Activated CD8-positive, alpha-beta T cell treated with anti-CD3 and anti-CD28 coated beads for 36 hours (primary cell): Measurements from ENCODE around the gene KHDC1. TPM values are rescaled to one million over a fixed set of nuclear protein-coding genes. Genes with fewer than 3 reads are reported as not detected.
A peak's percentile ranks its signal among the peaks of the same experiment; 100 is the strongest.
"Not testable (repeated sequence)": the region's sequence is repeated elsewhere in the genome, so short reads cannot be mapped to it uniquely, and the experiment has no call there.

ENCODE experiments used
- ATAC-seq: fragments of 200-7000 bp; cut with Tn5 transposase; one replicate; pipeline ENCODE4 v1.10.0; 2021; ENCODE audit warnings: mild to moderate bottlenecking, moderate library complexity
- CTCF ChIA-PET: fragments of 350-600 bp; sonication (Branson Sonifier 250); formaldehyde crosslinking; loops from one replicate; lab custom pipeline; 2021; ENCODE audit warnings: antibody characterized with exemption; lab: Charles Lee
- POLR2A ChIA-PET: fragments of 350-600 bp; sonication (Branson Sonifier 250); formaldehyde crosslinking; loops from one replicate; lab custom pipeline; 2021; ENCODE audit warnings: antibody characterized with exemption; lab: Charles Lee
- DNase-seq: peaks from one replicate; pipeline ENCODE4 v3.0.0-alpha.2; 2020
- H3K27ac Mint-ChIP-seq: one replicate; pipeline ENCODE4 v1.8.0; 2021; ENCODE audit warnings: mild to moderate bottlenecking, mixed read lengths
- H3K27me3 Mint-ChIP-seq: one replicate; pipeline ENCODE4 v1.8.0; 2021; ENCODE audit warnings: mixed read lengths
- H3K36me3 Mint-ChIP-seq: one replicate; pipeline ENCODE4 v1.8.0; 2021; ENCODE audit warnings: low read depth, mixed read lengths
- H3K4me1 Mint-ChIP-seq: one replicate; pipeline ENCODE4 v1.8.0; 2021; ENCODE audit warnings: low read depth, mixed read lengths
- H3K4me3 Mint-ChIP-seq: one replicate; pipeline ENCODE4 v1.8.0; 2021; ENCODE audit warnings: mild to moderate bottlenecking, moderate library complexity, mixed read lengths
- H3K9me3 Mint-ChIP-seq: one replicate; pipeline ENCODE4 v1.8.0; 2021; ENCODE audit warnings: mixed read lengths
- intact Hi-C: fragments of 100-400 bp; cut with micrococcal nuclease; formaldehyde crosslinking; loops from one replicate; pipeline ENCODE4 v1.10.0; 2022
- total RNA-seq, 2 experiments: library from RNA; stranded (reverse); gene quantifications; one replicate each; pipeline ENCODE4 v1.2.3, GENCODE V29; 2021
- TF ChIP-seq, protein P1 (sequence below): fragments of 200-600 bp; IDR thresholded peaks from one replicate; pipeline ENCODE4 v1.8.0; 2022; ENCODE audit warnings: antibody characterized with exemption, mild to moderate bottlenecking

Gene KHDC1, protein sequence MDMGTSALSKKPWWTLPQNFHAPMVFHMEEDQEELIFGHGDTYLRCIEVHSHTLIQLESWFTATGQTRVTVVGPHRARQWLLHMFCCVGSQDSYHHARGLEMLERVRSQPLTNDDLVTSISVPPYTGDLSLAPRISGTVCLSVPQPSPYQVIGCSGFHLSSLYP
- total RNA-seq, result 1 to 10 TPM; 3.5 TPM

DNA sequence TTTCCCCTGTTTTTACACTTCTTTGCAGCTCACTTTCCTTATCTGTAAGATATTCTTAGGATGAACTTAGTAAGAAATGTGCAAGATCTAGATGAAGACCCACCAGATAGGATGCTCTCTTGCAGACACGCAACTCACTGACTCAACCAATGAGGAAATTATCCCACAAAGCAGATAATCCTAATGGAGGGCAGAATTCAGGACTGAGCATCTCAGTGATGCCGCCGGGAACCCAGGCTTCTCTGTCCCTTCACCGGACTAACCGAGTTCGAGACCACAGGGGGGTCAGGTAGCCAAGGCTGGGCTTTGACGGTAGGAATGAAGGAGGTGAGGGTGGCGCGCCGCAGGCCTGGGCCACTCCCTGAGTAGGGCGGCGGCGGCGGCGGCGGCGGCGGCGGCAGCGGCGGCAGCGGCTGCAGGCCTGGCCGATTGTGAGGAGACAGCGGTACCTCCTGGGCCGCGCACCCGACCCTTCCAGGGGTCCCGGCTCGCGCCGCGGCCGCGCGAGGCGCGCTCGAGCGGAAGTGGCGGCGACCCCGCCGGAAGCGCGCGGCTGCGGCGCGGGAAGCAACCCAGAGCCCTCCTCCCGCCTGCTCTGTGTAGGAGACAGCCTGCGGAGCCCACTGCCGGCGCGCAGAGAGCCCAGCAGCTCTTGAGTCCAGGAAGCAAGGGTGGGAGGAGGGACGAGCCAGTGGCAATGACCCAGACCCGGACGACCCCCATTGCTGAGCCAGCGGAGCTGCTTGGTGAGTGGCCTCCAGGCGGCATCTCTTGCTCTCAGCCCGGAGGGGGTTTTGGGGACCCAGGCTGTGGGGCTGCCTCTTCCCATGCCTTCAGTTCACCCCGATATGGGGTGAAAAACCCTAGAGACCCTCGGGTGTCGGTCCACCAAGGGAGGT lies at the start of gene KHDC1:
Gene KHDC1 (minus strand): TSS at position 526 of the 899 bp plus-strand sequence. CDS start 20,679 bp downstream, outside the sequence.
- POLR2A ChIA-PET, result no interaction called here
- Mint-ChIP-seq H3K36me3 (peaks cover 29% of the 10 kb centered on the region), H3K27me3 (no peaks in the 10 kb centered on the region), H3K4me3 (peak within 1 kb of the TSS; percentile 85), H3K9me3 (no peaks in the 10 kb centered on the region), H3K27ac (peak within 1 kb of the TSS; percentile 90), H3K4me1 (peaks cover 30% of the 10 kb centered on the region)
- intact Hi-C loops, result no loop called here
- ATAC-seq (peak; percentile 92), DNase-seq (peak; percentile 70)
- CTCF ChIA-PET, result interaction anchor here (0.6 to 1.4 kb wide), 4 partner anchors 10 to 115 kb away, joined by 3 to 7 read pairs (median 4); no protein-coding TSS in a partner anchor
- TF ChIP-seq, protein P1, sequence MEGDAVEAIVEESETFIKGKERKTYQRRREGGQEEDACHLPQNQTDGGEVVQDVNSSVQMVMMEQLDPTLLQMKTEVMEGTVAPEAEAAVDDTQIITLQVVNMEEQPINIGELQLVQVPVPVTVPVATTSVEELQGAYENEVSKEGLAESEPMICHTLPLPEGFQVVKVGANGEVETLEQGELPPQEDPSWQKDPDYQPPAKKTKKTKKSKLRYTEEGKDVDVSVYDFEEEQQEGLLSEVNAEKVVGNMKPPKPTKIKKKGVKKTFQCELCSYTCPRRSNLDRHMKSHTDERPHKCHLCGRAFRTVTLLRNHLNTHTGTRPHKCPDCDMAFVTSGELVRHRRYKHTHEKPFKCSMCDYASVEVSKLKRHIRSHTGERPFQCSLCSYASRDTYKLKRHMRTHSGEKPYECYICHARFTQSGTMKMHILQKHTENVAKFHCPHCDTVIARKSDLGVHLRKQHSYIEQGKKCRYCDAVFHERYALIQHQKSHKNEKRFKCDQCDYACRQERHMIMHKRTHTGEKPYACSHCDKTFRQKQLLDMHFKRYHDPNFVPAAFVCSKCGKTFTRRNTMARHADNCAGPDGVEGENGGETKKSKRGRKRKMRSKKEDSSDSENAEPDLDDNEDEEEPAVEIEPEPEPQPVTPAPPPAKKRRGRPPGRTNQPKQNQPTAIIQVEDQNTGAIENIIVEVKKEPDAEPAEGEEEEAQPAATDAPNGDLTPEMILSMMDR, result no peak

DNA sequence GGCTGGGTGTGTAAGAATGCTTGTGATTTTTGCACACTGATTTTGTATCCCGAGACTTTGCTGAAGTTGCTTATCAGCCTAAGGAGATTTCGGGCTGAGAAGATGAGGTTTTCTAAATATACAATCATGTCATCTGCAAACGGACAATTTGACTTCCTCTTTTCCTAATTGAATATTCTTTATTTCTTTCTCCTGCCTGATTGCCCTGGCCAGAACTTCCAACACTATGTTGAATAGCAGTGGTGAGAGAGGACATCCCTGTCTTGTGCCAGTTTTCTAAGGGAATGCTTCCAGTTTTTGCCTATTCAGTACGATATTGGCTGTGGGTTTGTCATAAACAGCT lies 47.5 kb upstream of the KHDC1 start:
- Mint-ChIP-seq H3K4me3 (peak overlapping the region; percentile 85), H3K27me3 (peaks cover 40% of the 10 kb centered on the region), H3K4me1 (peaks cover 19% of the 10 kb centered on the region)
- ATAC-seq, H3K9me3 Mint-ChIP-seq, POLR2A ChIA-PET, DNase-seq, H3K27ac Mint-ChIP-seq, H3K36me3 Mint-ChIP-seq, intact Hi-C loops: not testable (repeated sequence)
- CTCF ChIA-PET, result interaction anchor here (0.6 kb wide), 1 partner anchor 78 kb away, joined by 3 read pairs; no protein-coding TSS in a partner anchor

DNA sequence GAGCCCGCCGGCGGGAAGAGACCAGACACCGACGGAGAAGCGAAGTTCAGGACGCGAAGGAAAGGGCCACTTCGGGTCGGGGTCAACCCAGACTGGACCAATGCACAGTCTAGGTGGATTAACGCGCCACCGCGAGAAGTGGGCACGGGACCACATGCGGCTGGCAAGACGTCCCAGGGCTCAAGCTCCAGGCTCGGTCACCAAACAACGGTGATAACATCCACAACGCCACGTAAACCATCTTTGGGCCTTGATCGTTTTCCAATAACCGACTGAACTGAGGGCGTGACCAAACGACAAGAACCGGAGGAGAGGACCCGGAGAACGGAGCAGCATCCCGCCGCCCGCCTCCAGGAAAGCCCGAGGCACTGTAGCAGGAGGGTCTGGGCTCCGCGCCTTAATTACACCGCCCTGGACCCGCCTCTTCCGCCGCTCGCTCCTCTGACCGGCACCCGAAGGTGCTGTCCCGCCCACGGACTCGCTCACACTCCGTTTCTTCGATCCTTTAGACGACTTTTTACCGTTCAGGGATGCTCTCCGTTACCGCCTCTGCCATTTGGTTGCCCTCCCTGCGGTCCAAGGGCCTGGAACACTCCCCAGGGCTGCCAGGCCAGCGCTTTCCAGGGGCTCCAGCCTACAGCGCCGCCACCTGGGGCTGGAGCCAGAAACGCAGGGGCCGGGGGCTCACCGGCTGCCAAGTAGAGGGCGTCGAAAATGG lies 46.9 kb upstream of the KHDC1 start:
- POLR2A ChIA-PET, result no interaction called here
- Mint-ChIP-seq H3K9me3 (peaks cover 3% of the 10 kb centered on the region), H3K27ac (peak overlapping the region; percentile 83), H3K27me3 (peaks cover 35% of the 10 kb centered on the region), H3K36me3 (no peaks in the 10 kb centered on the region), H3K4me1 (peaks cover 19% of the 10 kb centered on the region), H3K4me3 (peak overlapping the region; percentile 85)
- DNase-seq (peak; percentile 78), ATAC-seq (peak; percentile 94)
- intact Hi-C loops, result no loop called here
- TF ChIP-seq, protein P1, result peak; percentile 55
- CTCF ChIA-PET, result interaction anchor here (0.6 to 1.2 kb wide), 5 partner anchors 11 to 343 kb away, joined by 3 to 4 read pairs (median 3); no protein-coding TSS in a partner anchor

DNA sequence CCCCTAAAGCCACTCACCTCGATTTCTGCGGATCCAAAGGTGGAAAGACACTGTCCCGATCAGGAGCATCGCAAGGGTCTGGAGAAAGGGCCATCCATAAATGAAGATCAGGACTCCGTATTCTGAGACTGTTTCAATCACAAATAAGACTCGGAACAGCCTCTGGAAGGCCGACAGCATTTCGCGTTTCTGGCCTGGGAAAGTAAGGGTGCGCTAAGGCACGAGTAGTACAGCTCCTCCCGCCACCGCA lies 46.5 kb upstream of the KHDC1 start:
- TF ChIP-seq, protein P1, result no peak
- peak overlapping the region; percentile 85 for H3K4me3 Mint-ChIP-seq
- H3K4me1 Mint-ChIP-seq, result peaks cover 19% of the 10 kb centered on the region
- DNase-seq (no peak), ATAC-seq (no peak)
- H3K27ac Mint-ChIP-seq, result peak overlapping the region; percentile 83
- intact Hi-C loops, result no loop called here
- H3K27me3 Mint-ChIP-seq, result peaks cover 32% of the 10 kb centered on the region
- ChIA-PET POLR2A (no interaction called here), CTCF (interaction anchor here (0.8 to 1.2 kb wide), 5 partner anchors 11 to 343 kb away, joined by 3 to 4 read pairs (median 3); no protein-coding TSS in a partner anchor)
- H3K36me3 Mint-ChIP-seq, result no peaks in the 10 kb centered on the region
- H3K9me3 Mint-ChIP-seq, result peaks cover 3% of the 10 kb centered on the region

DNA sequence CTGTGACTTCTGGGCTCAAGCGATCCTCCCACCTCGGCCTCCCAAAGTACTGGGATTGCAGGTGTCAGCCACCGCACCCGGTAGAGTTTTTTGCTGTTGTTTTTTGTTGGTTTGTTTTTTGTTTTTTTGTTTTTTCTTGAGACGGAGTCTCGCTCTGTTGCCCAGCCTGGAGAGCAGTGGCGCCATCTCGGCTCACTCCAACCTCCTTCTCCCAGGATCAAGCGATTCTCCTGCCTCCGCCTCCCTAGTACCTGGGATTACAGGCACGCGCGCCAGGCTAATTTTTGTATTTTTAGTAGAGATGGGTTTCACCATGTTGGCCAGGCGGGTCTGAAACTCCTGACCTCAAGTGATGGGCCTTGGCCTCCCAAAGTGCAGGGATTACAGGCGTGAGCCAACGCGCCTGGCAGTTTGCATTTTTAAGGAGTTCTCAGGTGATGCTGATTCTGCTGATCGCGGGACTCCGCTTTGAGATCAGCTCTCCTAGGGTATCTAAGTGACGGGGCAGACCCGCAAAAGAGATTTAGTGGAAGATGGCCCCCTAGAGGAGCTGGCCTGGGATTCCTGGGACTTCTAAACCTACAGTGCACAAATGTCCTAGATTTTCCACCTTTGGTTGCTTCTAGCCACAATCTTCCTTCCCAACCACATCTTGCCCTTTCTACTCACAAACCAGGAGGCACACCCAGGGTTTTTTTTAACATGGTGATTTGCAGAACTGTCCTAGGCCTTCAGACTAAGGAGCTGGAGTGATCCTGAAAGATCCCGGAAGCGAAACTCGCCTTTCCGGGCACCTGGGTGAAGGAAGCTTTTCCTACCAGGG lies 45.9 kb upstream of the KHDC1 start:
- no peak for DNase-seq
- no peaks in the 10 kb centered on the region for H3K36me3 Mint-ChIP-seq
- peak overlapping the region; percentile 83 for H3K27ac Mint-ChIP-seq
- no peak for ATAC-seq
- H3K9me3 Mint-ChIP-seq, result peaks cover 3% of the 10 kb centered on the region
- TF ChIP-seq, protein P1, result no peak
- ChIA-PET CTCF (interaction anchor here (0.8 to 1.2 kb wide), 6 partner anchors 10 to 344 kb away, joined by 3 to 4 read pairs (median 3); no protein-coding TSS in a partner anchor), POLR2A (no interaction called here)
- H3K4me3 Mint-ChIP-seq, result peak overlapping the region; percentile 85
- intact Hi-C loops, result no loop called here
- peaks cover 28% of the 10 kb centered on the region for H3K27me3 Mint-ChIP-seq
- peaks cover 18% of the 10 kb centered on the region for H3K4me1 Mint-ChIP-seq

DNA sequence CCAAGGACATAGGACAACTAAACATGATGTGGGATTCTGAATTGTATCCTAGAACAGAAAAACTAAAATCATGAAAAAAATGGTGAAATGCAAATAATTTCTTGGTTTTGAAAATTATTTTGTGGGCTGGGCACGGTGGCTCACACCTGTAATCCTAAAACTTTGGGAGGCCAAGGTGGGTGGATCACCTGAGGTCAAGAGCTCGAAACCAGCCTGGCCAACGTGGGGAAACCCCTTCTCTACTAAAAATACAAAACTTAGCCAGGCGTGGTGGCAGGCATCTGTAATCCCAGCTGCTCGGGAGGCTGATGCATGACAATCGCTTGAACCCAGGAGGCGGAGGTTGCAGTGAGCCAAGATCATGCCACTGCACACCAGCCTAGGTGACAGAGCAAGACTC lies 40.8 kb upstream of the KHDC1 start:
- ATAC-seq, H3K4me3 Mint-ChIP-seq, H3K4me1 Mint-ChIP-seq, CTCF ChIA-PET, H3K27ac Mint-ChIP-seq, H3K36me3 Mint-ChIP-seq, H3K27me3 Mint-ChIP-seq, intact Hi-C loops, DNase-seq, POLR2A ChIA-PET, H3K9me3 Mint-ChIP-seq: not testable (repeated sequence)
